ENCODE measurements around the gene ARHGAP44.

DNA sequence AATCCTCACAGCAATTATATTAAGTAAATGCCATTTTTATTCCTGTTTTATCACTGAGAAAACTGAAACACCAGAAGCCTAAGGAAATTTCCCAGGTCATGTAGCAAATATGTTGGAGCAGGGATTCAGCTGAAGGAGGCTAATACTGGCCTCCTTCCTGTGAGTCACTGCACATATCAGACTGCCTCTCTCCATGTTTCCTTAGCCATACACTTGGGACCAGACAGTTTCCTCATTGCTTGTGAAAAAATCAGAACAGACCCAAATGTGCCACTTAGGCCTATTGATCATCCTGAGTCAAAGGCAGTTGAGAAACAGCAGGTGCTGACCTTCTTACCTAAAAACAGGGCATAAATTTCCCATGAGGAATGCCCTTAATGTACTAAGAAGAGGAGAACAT is 247.5 kb downstream of the ARHGAP44 start:
- TF ChIP-seq, protein P1, sequence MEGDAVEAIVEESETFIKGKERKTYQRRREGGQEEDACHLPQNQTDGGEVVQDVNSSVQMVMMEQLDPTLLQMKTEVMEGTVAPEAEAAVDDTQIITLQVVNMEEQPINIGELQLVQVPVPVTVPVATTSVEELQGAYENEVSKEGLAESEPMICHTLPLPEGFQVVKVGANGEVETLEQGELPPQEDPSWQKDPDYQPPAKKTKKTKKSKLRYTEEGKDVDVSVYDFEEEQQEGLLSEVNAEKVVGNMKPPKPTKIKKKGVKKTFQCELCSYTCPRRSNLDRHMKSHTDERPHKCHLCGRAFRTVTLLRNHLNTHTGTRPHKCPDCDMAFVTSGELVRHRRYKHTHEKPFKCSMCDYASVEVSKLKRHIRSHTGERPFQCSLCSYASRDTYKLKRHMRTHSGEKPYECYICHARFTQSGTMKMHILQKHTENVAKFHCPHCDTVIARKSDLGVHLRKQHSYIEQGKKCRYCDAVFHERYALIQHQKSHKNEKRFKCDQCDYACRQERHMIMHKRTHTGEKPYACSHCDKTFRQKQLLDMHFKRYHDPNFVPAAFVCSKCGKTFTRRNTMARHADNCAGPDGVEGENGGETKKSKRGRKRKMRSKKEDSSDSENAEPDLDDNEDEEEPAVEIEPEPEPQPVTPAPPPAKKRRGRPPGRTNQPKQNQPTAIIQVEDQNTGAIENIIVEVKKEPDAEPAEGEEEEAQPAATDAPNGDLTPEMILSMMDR (IDR thresholded peaks at IDR 0.05; ENCODE audit: extremely low read depth in 1 of 2, insufficient read depth in 1 of 2, low read depth in 1 of 2, low read length in 2 of 2), result no peak
- TF ChIP-seq MYC (IDR thresholded peaks at IDR 0.05; ENCODE audit: low read depth, low read length) (no peak), EZH2 (IDR thresholded peaks at IDR 0.05; ENCODE audit: borderline replicate concordance, low read depth, low read length, severe bottlenecking) (no peak), POLR2A (IDR thresholded peaks at IDR 0.05; ENCODE audit: low read depth, low read length) (no peak)

All from endothelial cell of umbilical vein (primary cell).